ENCODE measurements around the gene SRRM4. TPM values are rescaled to one million over a fixed set of nuclear protein-coding genes. Genes with fewer than 3 reads are reported as not detected.

The SRRM4 gene
- total RNA-seq, 1 donor from 2014 or later = 1.4 TPM

DNA sequence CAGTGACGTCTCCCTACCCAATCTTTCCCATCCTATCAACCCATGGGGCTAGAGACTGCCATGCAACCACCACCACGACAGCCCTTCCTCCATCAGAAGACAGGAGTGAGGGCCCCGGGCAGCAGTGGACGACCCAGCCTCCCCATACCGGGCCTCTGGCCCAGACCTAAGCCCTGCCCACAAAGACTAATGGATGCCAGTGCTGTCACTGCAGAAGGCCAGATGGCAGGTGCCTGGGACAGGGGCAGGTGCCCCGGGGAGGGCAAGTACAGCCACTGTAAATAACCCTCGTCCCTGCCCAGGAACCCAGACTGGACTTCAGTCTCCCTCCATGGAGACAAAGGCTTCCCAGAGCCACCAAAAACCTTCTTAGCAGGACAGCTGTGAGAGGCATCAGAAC, 177.1 kb downstream of the SRRM4 start:
- DNase-seq (ENCODE audit: extremely low spot score, unreplicated experiment) = no peak
- Mint-ChIP-seq H3K9me3 (no peaks in the 10 kb centered on the region), H3K27ac (no peak overlapping the region), H3K27me3 (peaks cover 7% of the 10 kb centered on the region), H3K4me1 (ENCODE audit: unreplicated experiment) (peaks cover 7% of the 10 kb centered on the region), H3K4me3 (no peak overlapping the region), H3K36me3 (no peaks in the 10 kb centered on the region)
- TF ChIP-seq, protein P1, sequence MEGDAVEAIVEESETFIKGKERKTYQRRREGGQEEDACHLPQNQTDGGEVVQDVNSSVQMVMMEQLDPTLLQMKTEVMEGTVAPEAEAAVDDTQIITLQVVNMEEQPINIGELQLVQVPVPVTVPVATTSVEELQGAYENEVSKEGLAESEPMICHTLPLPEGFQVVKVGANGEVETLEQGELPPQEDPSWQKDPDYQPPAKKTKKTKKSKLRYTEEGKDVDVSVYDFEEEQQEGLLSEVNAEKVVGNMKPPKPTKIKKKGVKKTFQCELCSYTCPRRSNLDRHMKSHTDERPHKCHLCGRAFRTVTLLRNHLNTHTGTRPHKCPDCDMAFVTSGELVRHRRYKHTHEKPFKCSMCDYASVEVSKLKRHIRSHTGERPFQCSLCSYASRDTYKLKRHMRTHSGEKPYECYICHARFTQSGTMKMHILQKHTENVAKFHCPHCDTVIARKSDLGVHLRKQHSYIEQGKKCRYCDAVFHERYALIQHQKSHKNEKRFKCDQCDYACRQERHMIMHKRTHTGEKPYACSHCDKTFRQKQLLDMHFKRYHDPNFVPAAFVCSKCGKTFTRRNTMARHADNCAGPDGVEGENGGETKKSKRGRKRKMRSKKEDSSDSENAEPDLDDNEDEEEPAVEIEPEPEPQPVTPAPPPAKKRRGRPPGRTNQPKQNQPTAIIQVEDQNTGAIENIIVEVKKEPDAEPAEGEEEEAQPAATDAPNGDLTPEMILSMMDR (conservative IDR thresholded peaks at IDR 0.05) = no peak

DNA sequence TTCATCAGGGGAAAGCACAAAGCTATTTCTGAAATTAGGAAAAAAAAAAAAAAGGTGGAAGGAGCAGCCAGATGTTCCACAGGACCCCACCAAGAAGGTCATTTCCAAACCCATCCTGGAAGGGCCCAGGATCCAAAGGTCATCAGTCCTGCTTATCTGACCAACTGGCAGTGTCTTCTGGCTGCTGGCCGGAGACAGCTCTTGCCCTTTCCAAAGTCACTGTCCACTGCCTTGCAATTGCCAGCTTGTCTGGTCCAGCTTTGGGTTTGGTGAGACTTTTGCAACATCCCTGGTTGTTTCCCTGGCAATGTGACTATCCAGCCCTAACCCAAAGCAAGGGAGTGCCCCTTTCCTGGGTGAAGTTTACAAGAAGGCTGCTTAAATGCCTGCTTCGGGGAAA, 178.5 kb downstream of the SRRM4 start:
- DNase-seq (ENCODE audit: extremely low spot score, unreplicated experiment) = no peak
- no peak overlapping the region for H3K27ac Mint-ChIP-seq
- H3K4me1 Mint-ChIP-seq (ENCODE audit: unreplicated experiment) = no peaks in the 10 kb centered on the region
- no peak overlapping the region for H3K4me3 Mint-ChIP-seq
- no peaks in the 10 kb centered on the region for H3K9me3 Mint-ChIP-seq
- H3K36me3 Mint-ChIP-seq = no peaks in the 10 kb centered on the region
- TF ChIP-seq, protein P1 (conservative IDR thresholded peaks at IDR 0.05) = no peak
- peaks cover 3% of the 10 kb centered on the region for H3K27me3 Mint-ChIP-seq

DNA sequence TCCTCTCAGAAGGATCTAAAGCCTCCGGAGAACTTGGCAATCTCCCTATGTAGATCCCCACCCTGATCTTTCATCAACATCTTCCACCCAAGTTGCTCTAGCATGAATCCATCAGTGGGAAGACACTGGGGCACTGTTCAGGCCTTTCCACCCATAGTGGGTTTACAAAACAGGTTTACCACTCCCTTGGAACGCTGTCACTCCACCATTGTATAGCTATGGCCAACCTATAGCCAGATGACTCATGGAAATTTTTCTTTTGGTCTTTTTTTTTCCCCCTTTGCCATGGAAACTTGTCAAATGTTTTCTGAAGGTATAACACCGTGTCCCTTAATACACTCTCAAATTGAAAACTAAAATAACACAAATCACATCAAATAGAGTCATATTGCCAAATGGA, 186.6 kb downstream of the SRRM4 start:
- Mint-ChIP-seq H3K9me3 (peaks cover 6% of the 10 kb centered on the region), H3K4me1 (ENCODE audit: unreplicated experiment) (peaks cover 8% of the 10 kb centered on the region), H3K27ac (peak overlapping the region; percentile 94), H3K4me3 (peak overlapping the region; percentile 29), H3K27me3 (peaks cover 7% of the 10 kb centered on the region), H3K36me3 (no peaks in the 10 kb centered on the region)
- TF ChIP-seq, protein P1 (conservative IDR thresholded peaks at IDR 0.05) = no peak
- DNase-seq (ENCODE audit: extremely low spot score, unreplicated experiment) = no peak

DNA sequence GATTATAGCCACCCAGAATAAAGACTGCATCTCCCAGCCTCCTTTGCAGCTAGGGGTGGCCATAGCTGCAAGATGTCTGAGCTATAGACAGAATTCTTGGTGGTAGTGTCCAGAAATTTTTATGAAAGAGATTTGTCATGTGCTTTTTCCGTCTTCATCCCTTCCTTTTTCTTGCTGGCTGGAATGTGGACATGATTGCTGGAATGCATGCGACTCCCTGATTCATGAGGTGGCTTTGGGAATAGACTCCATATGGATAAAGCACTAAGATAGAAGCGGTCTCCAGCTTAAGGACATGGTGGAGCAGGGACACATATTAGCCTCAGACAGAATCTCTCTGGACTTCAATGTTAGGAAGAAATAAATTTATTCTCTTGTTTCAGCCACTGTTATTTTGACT, 187.4 kb downstream of the SRRM4 start:
- Mint-ChIP-seq H3K4me1 (ENCODE audit: unreplicated experiment) (peaks cover 8% of the 10 kb centered on the region), H3K27me3 (peaks cover 7% of the 10 kb centered on the region), H3K9me3 (peaks cover 6% of the 10 kb centered on the region), H3K4me3 (peak overlapping the region; percentile 63), H3K36me3 (no peaks in the 10 kb centered on the region), H3K27ac (peak overlapping the region; percentile 94)
- TF ChIP-seq, protein P1 (conservative IDR thresholded peaks at IDR 0.05) = no peak
- no peak for DNase-seq (ENCODE audit: extremely low spot score, unreplicated experiment)

DNA sequence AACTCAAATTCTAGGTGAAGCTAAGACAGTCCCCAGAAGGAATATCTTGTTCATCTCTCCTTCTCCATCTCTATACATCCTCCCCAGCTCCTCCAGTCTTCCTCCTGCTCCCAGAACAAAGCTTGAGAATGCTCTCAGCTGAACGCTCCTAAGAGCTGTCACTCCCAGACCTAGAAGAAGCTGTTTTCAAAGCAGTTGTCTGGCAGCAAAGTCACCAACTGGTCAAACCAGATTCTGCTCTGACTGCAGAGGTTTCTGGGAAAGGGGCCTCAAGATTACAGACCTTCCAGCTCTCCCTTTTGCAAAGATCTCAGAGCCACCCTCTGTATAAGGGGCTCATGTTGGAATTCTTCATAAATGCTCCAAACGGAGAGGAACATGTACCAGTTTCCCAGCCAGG, 187.8 kb downstream of the SRRM4 start:
- Mint-ChIP-seq H3K4me3 (peak overlapping the region; percentile 63), H3K27ac (peak overlapping the region; percentile 94), H3K36me3 (no peaks in the 10 kb centered on the region), H3K27me3 (peaks cover 7% of the 10 kb centered on the region), H3K4me1 (ENCODE audit: unreplicated experiment) (peaks cover 8% of the 10 kb centered on the region), H3K9me3 (peaks cover 6% of the 10 kb centered on the region)
- no peak for DNase-seq (ENCODE audit: extremely low spot score, unreplicated experiment)
- TF ChIP-seq, protein P1 (conservative IDR thresholded peaks at IDR 0.05) = no peak

DNA sequence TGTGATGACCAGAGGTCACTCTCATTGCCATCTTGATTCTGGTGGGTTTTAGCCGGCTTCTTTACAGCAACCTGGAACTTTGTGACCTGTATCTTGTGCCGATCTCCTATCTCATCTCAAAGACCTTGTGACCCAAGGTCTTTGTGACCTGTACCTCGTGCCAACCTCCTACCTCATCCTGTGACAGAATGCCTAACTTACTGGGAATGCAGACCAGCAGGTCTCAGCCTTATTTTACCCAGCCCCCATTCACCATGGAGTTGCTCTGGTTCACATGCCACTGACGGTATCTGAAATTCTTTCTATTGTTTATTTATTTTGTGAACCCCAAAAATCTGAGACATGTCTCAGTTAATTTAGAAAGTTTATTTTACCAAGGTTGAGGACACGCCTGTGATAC, 189.9 kb downstream of the SRRM4 start:
- Mint-ChIP-seq H3K36me3 (no peaks in the 10 kb centered on the region), H3K27ac (peak overlapping the region; percentile 71), H3K4me1 (ENCODE audit: unreplicated experiment) (peaks cover 11% of the 10 kb centered on the region), H3K27me3 (peaks cover 6% of the 10 kb centered on the region), H3K4me3 (no peak overlapping the region), H3K9me3 (peaks cover 6% of the 10 kb centered on the region)
- TF ChIP-seq, protein P1 (conservative IDR thresholded peaks at IDR 0.05) = no peak
- no peak for DNase-seq (ENCODE audit: extremely low spot score, unreplicated experiment)

Data from type B pancreatic cell (in vitro differentiated cells).